CD4-positive, alpha-beta T cell (primary cell): ENCODE measurements around the gene KIAA1143. TPM values are rescaled to one million over a fixed set of nuclear protein-coding genes. Genes with fewer than 3 reads are reported as not detected.

Experiments
- ATAC-seq: fragments of 200-7000 bp; cut with Tn5 transposase; one replicate; pipeline ENCODE4 v1.10.0; 2022; ENCODE audit warnings: mild to moderate bottlenecking; ENCODE audit not compliant: poor library complexity
- CTCF ChIA-PET: fragments of 350-600 bp; sonication (Branson Sonifier 250); formaldehyde crosslinking; loops from one replicate; lab custom pipeline; 2021; ENCODE audit warnings: antibody characterized with exemption, inconsistent platforms; lab: Charles Lee
- POLR2A ChIA-PET: fragments of 350-600 bp; sonication (Branson Sonifier 250); formaldehyde crosslinking; loops from one replicate; lab custom pipeline; 2021; ENCODE audit warnings: antibody characterized with exemption, inconsistent platforms; lab: Charles Lee
- DNase-seq, 14 experiments: peaks; one replicate each; pipeline ENCODE4 v3.0.0-alpha.2; 2013 to 2020; ENCODE audit warnings: mixed read lengths in 2 of 14
- H3K27ac ChIP-seq, 2 donors: one replicate each; pipeline versions ENCODE4 v1.5.1 to v1.7.0; 2013; ENCODE audit warnings: low read length in 2 of 2, low read depth in 1 of 2, mild to moderate bottlenecking in 1 of 2
- H3K27me3 ChIP-seq, 2 experiments: 1 replicate in 1 of 2; 2 replicates in 1 of 2; pipeline versions ENCODE4 v1.6.1 to v1.7.0; 2013; ENCODE audit warnings: low read length in 2 of 2, control low read depth in 1 of 2, mild to moderate bottlenecking in 1 of 2, moderate library complexity in 1 of 2; ENCODE audit not compliant: insufficient read depth in 2 of 2, control insufficient read depth in 1 of 2
- H3K36me3 ChIP-seq: one replicate; pipeline ENCODE4 v1.6.1; 2013; ENCODE audit warnings: low read length, control low read depth; ENCODE audit not compliant: insufficient read depth
- H3K4me1 ChIP-seq: one replicate; pipeline ENCODE4 v1.6.1; 2013; ENCODE audit warnings: low read length, control low read depth; ENCODE audit not compliant: insufficient read depth
- H3K4me3 ChIP-seq: one replicate; pipeline ENCODE4 v1.5.1; 2013; ENCODE audit warnings: mild to moderate bottlenecking, low read length, moderate library complexity
- H3K9me3 ChIP-seq, 2 experiments: 1 replicate in 1 of 2; 2 replicates in 1 of 2; pipeline versions ENCODE4 v1.6.1 to v1.7.0; 2013; ENCODE audit warnings: low read length in 2 of 2, mild to moderate bottlenecking in 2 of 2, control low read depth in 1 of 2, moderate library complexity in 1 of 2; ENCODE audit not compliant: control insufficient read depth in 1 of 2, insufficient read depth in 1 of 2
- H3K27ac Mint-ChIP-seq: one replicate; pipeline ENCODE4 v1.8.0; 2020; ENCODE audit warnings: mixed read lengths
- H3K27me3 Mint-ChIP-seq: one replicate; pipeline ENCODE4 v1.8.0; 2021; ENCODE audit warnings: mixed read lengths
- H3K36me3 Mint-ChIP-seq: one replicate; pipeline ENCODE4 v1.8.0; 2021; ENCODE audit warnings: low read depth, mixed read lengths
- H3K4me1 Mint-ChIP-seq: one replicate; pipeline ENCODE4 v1.8.0; 2021; ENCODE audit warnings: low read depth, mixed read lengths
- H3K4me3 Mint-ChIP-seq: one replicate; pipeline ENCODE4 v1.8.0; 2020; ENCODE audit warnings: mild to moderate bottlenecking, mixed read lengths
- H3K9me3 Mint-ChIP-seq: one replicate; pipeline ENCODE4 v1.8.0; 2020; ENCODE audit warnings: mixed read lengths
- CTCF ChIP-seq: fragments of 200-600 bp; IDR thresholded peaks from one replicate; pipeline ENCODE4 v1.8.0; 2022; ENCODE audit warnings: antibody characterized with exemption, mild to moderate bottlenecking
- intact Hi-C, 2 experiments: fragments of 100-400 bp; cut with DNase I in 1 of 2; cut with micrococcal nuclease in 1 of 2; formaldehyde crosslinking; loops; one replicate each; pipeline versions ENCODE4 v1.15.1 to v1.9.0; 2023 to 2025; cut with DNase I, micrococcal nuclease
- total RNA-seq, 174 experiments: library from RNA in 2 of 174; stranded (reverse) in 2 of 174; gene quantifications; one replicate each; pipeline ENCODE4 v1.2.3 and lab custom pipeline; 2021 to 2026

KIAA1143 gene
- total RNA-seq, 2 experiments from 2014 or later, result 24.4 to 31.7 TPM

- ATAC-seq (no peak), DNase-seq (no peak)
- no peak overlapping the region for H3K4me3 ChIP-seq
- POLR2A ChIA-PET, result no interaction called here
- Mint-ChIP-seq H3K36me3 (peaks cover 92% of the 10 kb centered on the region), H3K4me1 (no peaks in the 10 kb centered on the region), H3K9me3 (peaks cover 39% of the 10 kb centered on the region), H3K27me3 (no peaks in the 10 kb centered on the region), H3K4me3 (no peak overlapping the region), H3K27ac (no peak overlapping the region)
- no peaks in the 10 kb centered on the region for H3K4me1 ChIP-seq
- intact Hi-C loops, result loop anchor here in 1 of 2 experiments (10.0 kb wide), 1 partner anchor 77 kb away; the partner anchor contains the start of gene ZNF35
- peaks cover 30 to 84% of the 10 kb centered on the region in 2 experiments for H3K9me3 ChIP-seq
- CTCF ChIA-PET, result no interaction called here
- H3K27me3 ChIP-seq, result no peaks in the 10 kb centered on the region
- peaks cover 16% of the 10 kb centered on the region for H3K36me3 ChIP-seq
- H3K27ac ChIP-seq, result no peak overlapping the region
- no peak for TF ChIP-seq CTCF
Observed at GRCh38 chr3:44721231-44722102, 40.0 kb downstream of the KIAA1143 start.

GRCh38 chr3:44712455-44713075, 48.9 kb downstream of the KIAA1143 start, which contains the start of gene ZNF502:
ZNF502 (plus strand) TSS chr3:44712660; CDS start chr3:44720262, 7,602 bp downstream.
- Histone ChIP-seq H3K27me3 (peaks cover 0 to 4% of the 10 kb centered on the region in 2 experiments), H3K4me3 (peak within 1 kb of the TSS; percentile 89), H3K36me3 (no peaks in the 10 kb centered on the region), H3K4me1 (peaks cover 13% of the 10 kb centered on the region), H3K27ac (peak within 1 kb of the TSS in 1 of 2 donors; percentile 48), H3K9me3 (peaks cover 35 to 42% of the 10 kb centered on the region in 2 experiments)
- peaks cover 70% of the 10 kb centered on the region for H3K36me3 Mint-ChIP-seq
- peak within 1 kb of the TSS; percentile 92 for H3K4me3 Mint-ChIP-seq
- DNase-seq (peak; percentile 3 to 77 (median 43)), ATAC-seq (peak; percentile 79)
- peaks cover 32% of the 10 kb centered on the region for H3K9me3 Mint-ChIP-seq
- POLR2A ChIA-PET, result interaction anchor here (0.6 to 2.4 kb wide), 4 partner anchors 17 to 374 kb away, joined by 3 to 15 read pairs (median 6); partner anchors contain the start of genes KIAA1143, KIF15, TCAIM and ZNF501
- no peak for TF ChIP-seq CTCF
- peaks cover 18% of the 10 kb centered on the region for H3K4me1 Mint-ChIP-seq
- CTCF ChIA-PET, result no interaction called here
- intact Hi-C loops, result loop anchor here in 1 of 2 experiments (5.0 to 10.0 kb wide), 2 partner anchors 50 to 158 kb away; partner anchors contain the start of genes KIAA1143, KIF15 and ZKSCAN7
- peaks cover 38% of the 10 kb centered on the region for H3K27me3 Mint-ChIP-seq
- H3K27ac Mint-ChIP-seq, result peak within 1 kb of the TSS; percentile 16

Other genes with a start within 250 kb of the KIAA1143 start
- under 1 TPM; 0.20 to 0.49 TPM for gene ZKSCAN7, start 206.4 kb downstream of the KIAA1143 start, total RNA-seq
- gene ZNF660, start 176.7 kb downstream of the KIAA1143 start, total RNA-seq, result under 1 TPM; 0.03 to 0.05 TPM
- 1 to 10 TPM; 3.2 to 3.5 TPM for gene ZNF197, start 136.6 kb downstream of the KIAA1143 start, total RNA-seq
- under 1 TPM; 0.52 to 0.59 TPM for gene ZNF35, start 112.9 kb downstream of the KIAA1143 start, total RNA-seq
- 1 to 10 TPM; 1.9 to 2.7 TPM for gene ZNF502, start 49.0 kb downstream of the KIAA1143 start, total RNA-seq
- gene ZNF501, start 32.0 kb downstream of the KIAA1143 start, total RNA-seq, result under 1 TPM; 0.22 to 0.47 TPM
- gene KIF15, start 175 bp upstream of the KIAA1143 start, total RNA-seq, result under 1 TPM; 0.08 to 0.11 TPM
- 1 to 10 TPM; 6.8 to 8.0 TPM for gene TMEM42, start 100.3 kb upstream of the KIAA1143 start, total RNA-seq
- gene TGM4, start 113.0 kb upstream of the KIAA1143 start, total RNA-seq, result not detected
- gene ZDHHC3, start 214.6 kb upstream of the KIAA1143 start, total RNA-seq, result 10 to 100 TPM; 34.4 to 34.6 TPM
- gene EXOSC7, start 214.6 kb upstream of the KIAA1143 start, total RNA-seq, result 10 to 100 TPM; 28.1 to 28.4 TPM